GM12878 (cell line): ENCODE measurements around the gene ACVR1B. TPM values are rescaled to one million over a fixed set of nuclear protein-coding genes. Genes with fewer than 3 reads are reported as not detected.

ENCODE experiments used
- ASH2L ChIP-seq: fragments of 300-600, 200-600 bp; sonication (generic); IDR thresholded peaks from 2 replicates; pipeline ENCODE4 v1.6.1; 2017; ENCODE audit warnings: low read depth, mild to moderate bottlenecking, borderline replicate concordance
- ATF7 ChIP-seq: fragments of 450-650 bp; IDR thresholded peaks from 2 replicates; pipeline ENCODE4 v1.6.1; 2016; ENCODE audit warnings: low read depth, mild to moderate bottlenecking
- ESRRA ChIP-seq: IDR thresholded peaks from 2 replicates; pipeline ENCODE4 v1.6.1; 2012; ENCODE audit warnings: mild to moderate bottlenecking, low read length, improper control_type of control experiment
- ETV6 ChIP-seq, 2 experiments: fragments of 450-650 bp in 1 of 2; IDR thresholded peaks in 1 of 2; conservative IDR thresholded peaks in 1 of 2; 2 replicates each; pipeline ENCODE4 v1.6.1; 2014; ENCODE audit warnings: antibody characterized with exemption in 1 of 2, borderline replicate concordance in 1 of 2, low read depth in 1 of 2, mild to moderate bottlenecking in 1 of 2, moderate library complexity in 1 of 2
- HCFC1 ChIP-seq: fragments of 150-350 bp; IDR thresholded peaks from 2 replicates; pipeline ENCODE4 v1.6.1; 2014; ENCODE audit warnings: low read length
- HDAC6 ChIP-seq: fragments of 200-600 bp; sonication (generic); IDR thresholded peaks from one replicate; pipeline ENCODE4 v1.8.0; 2017; ENCODE audit warnings: antibody characterized with exemption; ENCODE audit not compliant: unreplicated experiment
- IKZF2 ChIP-seq, 2 experiments: fragments of 450-650 bp; IDR thresholded peaks; 2 replicates each; pipeline ENCODE4 v1.6.1; 2017; ENCODE audit warnings: mild to moderate bottlenecking in 2 of 2, moderate library complexity in 2 of 2
- LARP7 ChIP-seq: fragments of 450-650 bp; IDR thresholded peaks from 2 replicates; pipeline ENCODE4 v1.6.1; 2017; ENCODE audit warnings: mild to moderate bottlenecking
- MTA3 ChIP-seq: IDR thresholded peaks from 2 replicates; pipeline ENCODE4 v1.6.1; 2012; ENCODE audit warnings: low read length, inconsistent platforms, borderline replicate concordance
- NFIC ChIP-seq: IDR thresholded peaks from 2 replicates; pipeline ENCODE4 v1.6.1; 2012; ENCODE audit warnings: low read depth, mild to moderate bottlenecking, inconsistent platforms, low read length, moderate library complexity
- NR2C1 ChIP-seq: fragments of 450-650 bp; IDR thresholded peaks from 2 replicates; pipeline ENCODE4 v1.6.1; 2017; ENCODE audit warnings: antibody characterized with exemption, mild to moderate bottlenecking, moderate library complexity
- PAX8 ChIP-seq: fragments of 450-650 bp; IDR thresholded peaks from 2 replicates; pipeline ENCODE4 v1.6.1; 2017; ENCODE audit warnings: mild to moderate bottlenecking, moderate library complexity
- RELA ChIP-seq: fragments of 450-650 bp; IDR thresholded peaks from 2 replicates; pipeline ENCODE4 v1.8.0; 2014; ENCODE audit warnings: borderline replicate concordance; ENCODE audit not compliant: partially characterized antibody
- RFX5 ChIP-seq: IDR thresholded peaks from 2 replicates; pipeline ENCODE4 v1.6.1; 2011; ENCODE audit warnings: low read depth, low read length, improper control_type of control experiment
- RUNX3 ChIP-seq: IDR thresholded peaks from 2 replicates; pipeline ENCODE4 v1.6.1; 2012; ENCODE audit warnings: low read length, inconsistent platforms
- SIX5 ChIP-seq: IDR thresholded peaks from 2 replicates; pipeline ENCODE4 v1.6.1; 2011; ENCODE audit warnings: mild to moderate bottlenecking, low read depth, low read length, moderate library complexity; ENCODE audit not compliant: severe bottlenecking
- SPI1 ChIP-seq: IDR thresholded peaks from 2 replicates; pipeline ENCODE4 v1.6.1; 2011; ENCODE audit warnings: low read depth, mild to moderate bottlenecking, low read length, moderate library complexity, borderline replicate concordance; ENCODE audit not compliant: insufficient read depth
- SREBF1 ChIP-seq: IDR thresholded peaks from 2 replicates; pipeline ENCODE4 v1.6.1; 2012; ENCODE audit warnings: mild to moderate bottlenecking, low read length
- TBL1XR1 ChIP-seq: IDR thresholded peaks from 2 replicates; pipeline ENCODE4 v1.6.1; 2012; ENCODE audit warnings: low read depth, low read length, improper control_type of control experiment
- ZNF207 ChIP-seq: fragments of 450-650 bp; IDR thresholded peaks from 2 replicates; pipeline ENCODE4 v1.6.1; 2014; ENCODE audit warnings: antibody characterized with exemption, mild to moderate bottlenecking, borderline replicate concordance
- polyA plus RNA-seq, 11 experiments: library from polyadenylated mRNA; depleted of rRNA in 4 of 11; unstranded in 6 of 11; stranded (reverse) in 5 of 11; fragments of >200 nt; fragmentation: Nextera tagmentation in 4 of 11; fragmentation: Illumina TruSeq in 1 of 11; extraction: Ambion mirVana in 4 of 11; extraction: Trizol in 1 of 11; gene quantifications; 1 replicate in 1 of 11; 2 replicates in 10 of 11; pipeline versions ENCODE4 v1.2.1 to v1.2.3, GENCODE V29; 2011 to 2016; ENCODE audit warnings: inconsistent platforms in 2 of 11, missing spikeins in 2 of 11, low read depth in 1 of 11
- total RNA-seq, 4 experiments: library from RNA; depleted of rRNA in 3 of 4; stranded (reverse); fragments of >200 nt in 3 of 4; fragmentation: Illumina TruSeq in 1 of 4; extraction: Trizol in 1 of 4; gene quantifications; 2 replicates each; pipeline versions ENCODE4 v1.2.1 to v1.2.3, GENCODE V29; 2013 to 2021
- TF ChIP-seq, protein P1 (sequence below), 3 experiments: IDR thresholded peaks in 2 of 3; conservative IDR thresholded peaks in 1 of 3; 2 replicates each; pipeline ENCODE4 v1.5.1; 2011; ENCODE audit warnings: low read depth in 3 of 3, low read length in 3 of 3, mild to moderate bottlenecking in 3 of 3, control low read depth in 2 of 3, moderate library complexity in 2 of 3, inconsistent platforms in 1 of 3, mixed read lengths in 1 of 3; ENCODE audit not compliant: control insufficient read depth in 2 of 3, insufficient read depth in 1 of 3; ENCODE audit errors: extremely low read depth in 1 of 3
- TF ChIP-seq, protein P2 (sequence below): IDR thresholded peaks from 2 replicates; pipeline ENCODE4 v1.6.1; 2012; ENCODE audit warnings: low read length, inconsistent platforms
- TF ChIP-seq, protein P3 (sequence below): fragments of 450-650 bp; IDR thresholded peaks from 2 replicates; pipeline ENCODE4 v1.6.1; 2018; ENCODE audit warnings: borderline replicate concordance, mild to moderate bottlenecking; ENCODE audit not compliant: partially characterized antibody
- TF ChIP-seq, protein P4 (sequence below): IDR thresholded peaks from 2 replicates; pipeline ENCODE4 v1.6.1; 2011; ENCODE audit warnings: borderline replicate concordance, low read depth, mild to moderate bottlenecking, moderate library complexity, low read length; ENCODE audit not compliant: insufficient read depth, poor library complexity, severe bottlenecking

The ACVR1B gene
- total and polyA plus RNA-seq, 10 of the 15 experiments (the other 5 are each of a cell fraction or from before 2014, with no cell fraction given) = 0.02 to 0.69 (median 0.16) TPM; not detected in 2

DNA sequence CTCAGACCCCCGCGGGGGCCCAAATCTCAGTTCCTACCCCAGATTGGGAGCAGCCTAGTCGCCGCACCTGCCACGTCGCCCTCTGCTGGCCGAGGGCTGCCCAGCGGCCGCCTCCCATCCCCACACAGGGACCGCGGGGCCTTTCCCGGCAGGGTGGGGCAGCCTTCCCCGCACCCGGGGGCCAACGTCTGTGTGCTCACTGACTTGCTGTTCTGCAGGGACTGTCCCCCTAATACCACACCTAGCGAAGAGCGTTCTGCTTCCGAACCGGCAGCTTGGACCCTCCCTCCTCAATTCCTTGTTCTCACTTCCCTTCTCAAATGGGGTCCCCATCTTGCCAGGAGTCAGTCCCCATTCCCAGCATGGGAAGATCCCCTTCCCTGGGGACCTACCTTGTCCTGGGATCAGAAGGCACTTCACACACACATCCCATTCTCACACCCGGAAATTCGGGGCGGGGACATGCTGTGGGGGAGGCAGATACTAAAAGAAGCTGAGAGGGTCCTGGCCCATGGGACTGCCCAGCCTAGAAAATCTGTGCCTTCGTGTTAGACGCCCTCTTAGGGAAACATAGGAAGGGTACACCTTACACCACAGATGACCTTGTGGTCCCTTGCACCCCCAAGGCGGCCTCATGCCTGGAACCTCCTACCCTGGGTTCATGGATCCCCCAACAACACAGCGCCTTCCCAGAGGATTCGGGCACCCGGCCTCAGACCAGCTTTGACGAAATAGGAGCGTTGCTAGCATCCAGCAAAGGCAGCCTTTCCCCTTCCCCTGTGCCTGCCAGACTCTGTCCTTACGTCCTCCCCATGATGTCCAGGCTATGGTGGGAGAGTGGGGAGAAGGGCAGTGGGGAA, 27.8 kb upstream of the ACVR1B start (continued):
- TF ChIP-seq, protein P1, sequence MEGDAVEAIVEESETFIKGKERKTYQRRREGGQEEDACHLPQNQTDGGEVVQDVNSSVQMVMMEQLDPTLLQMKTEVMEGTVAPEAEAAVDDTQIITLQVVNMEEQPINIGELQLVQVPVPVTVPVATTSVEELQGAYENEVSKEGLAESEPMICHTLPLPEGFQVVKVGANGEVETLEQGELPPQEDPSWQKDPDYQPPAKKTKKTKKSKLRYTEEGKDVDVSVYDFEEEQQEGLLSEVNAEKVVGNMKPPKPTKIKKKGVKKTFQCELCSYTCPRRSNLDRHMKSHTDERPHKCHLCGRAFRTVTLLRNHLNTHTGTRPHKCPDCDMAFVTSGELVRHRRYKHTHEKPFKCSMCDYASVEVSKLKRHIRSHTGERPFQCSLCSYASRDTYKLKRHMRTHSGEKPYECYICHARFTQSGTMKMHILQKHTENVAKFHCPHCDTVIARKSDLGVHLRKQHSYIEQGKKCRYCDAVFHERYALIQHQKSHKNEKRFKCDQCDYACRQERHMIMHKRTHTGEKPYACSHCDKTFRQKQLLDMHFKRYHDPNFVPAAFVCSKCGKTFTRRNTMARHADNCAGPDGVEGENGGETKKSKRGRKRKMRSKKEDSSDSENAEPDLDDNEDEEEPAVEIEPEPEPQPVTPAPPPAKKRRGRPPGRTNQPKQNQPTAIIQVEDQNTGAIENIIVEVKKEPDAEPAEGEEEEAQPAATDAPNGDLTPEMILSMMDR (IDR thresholded peaks at IDR 0.05 in 2 of 3, conservative IDR thresholded peaks at IDR 0.05 in 1 of 3; ENCODE audit: control insufficient read depth in 2 of 3, extremely low read depth in 1 of 3, insufficient read depth in 1 of 3, low read depth in 3 of 3, low read length in 3 of 3) = peak; percentile 71 to 86 (median 78)
- TF ChIP-seq SIX5 (no peak), IKZF2 (IDR thresholded peaks at IDR 0.05) (no peak), ETV6 (conservative IDR thresholded peaks at IDR 0.05 in 1 of 2, IDR thresholded peaks at IDR 0.05 in 1 of 2; ENCODE audit: borderline replicate concordance in 1 of 2, low read depth in 1 of 2) (no peak), NFIC (no peak), RELA (peak; percentile 24), RFX5 (no peak), SREBF1 (no peak), PAX8 (no peak), NR2C1 (no peak), ZNF207 (no peak), HCFC1 (no peak), LARP7 (no peak), TBL1XR1 (no peak), ATF7 (no peak), RUNX3 (no peak), MTA3 (no peak), ESRRA (no peak), SPI1 (no peak), ASH2L (no peak), HDAC6 (no peak)
- TF ChIP-seq, protein P2, sequence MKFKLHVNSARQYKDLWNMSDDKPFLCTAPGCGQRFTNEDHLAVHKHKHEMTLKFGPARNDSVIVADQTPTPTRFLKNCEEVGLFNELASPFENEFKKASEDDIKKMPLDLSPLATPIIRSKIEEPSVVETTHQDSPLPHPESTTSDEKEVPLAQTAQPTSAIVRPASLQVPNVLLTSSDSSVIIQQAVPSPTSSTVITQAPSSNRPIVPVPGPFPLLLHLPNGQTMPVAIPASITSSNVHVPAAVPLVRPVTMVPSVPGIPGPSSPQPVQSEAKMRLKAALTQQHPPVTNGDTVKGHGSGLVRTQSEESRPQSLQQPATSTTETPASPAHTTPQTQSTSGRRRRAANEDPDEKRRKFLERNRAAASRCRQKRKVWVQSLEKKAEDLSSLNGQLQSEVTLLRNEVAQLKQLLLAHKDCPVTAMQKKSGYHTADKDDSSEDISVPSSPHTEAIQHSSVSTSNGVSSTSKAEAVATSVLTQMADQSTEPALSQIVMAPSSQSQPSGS = no peak
- TF ChIP-seq, protein P3, sequence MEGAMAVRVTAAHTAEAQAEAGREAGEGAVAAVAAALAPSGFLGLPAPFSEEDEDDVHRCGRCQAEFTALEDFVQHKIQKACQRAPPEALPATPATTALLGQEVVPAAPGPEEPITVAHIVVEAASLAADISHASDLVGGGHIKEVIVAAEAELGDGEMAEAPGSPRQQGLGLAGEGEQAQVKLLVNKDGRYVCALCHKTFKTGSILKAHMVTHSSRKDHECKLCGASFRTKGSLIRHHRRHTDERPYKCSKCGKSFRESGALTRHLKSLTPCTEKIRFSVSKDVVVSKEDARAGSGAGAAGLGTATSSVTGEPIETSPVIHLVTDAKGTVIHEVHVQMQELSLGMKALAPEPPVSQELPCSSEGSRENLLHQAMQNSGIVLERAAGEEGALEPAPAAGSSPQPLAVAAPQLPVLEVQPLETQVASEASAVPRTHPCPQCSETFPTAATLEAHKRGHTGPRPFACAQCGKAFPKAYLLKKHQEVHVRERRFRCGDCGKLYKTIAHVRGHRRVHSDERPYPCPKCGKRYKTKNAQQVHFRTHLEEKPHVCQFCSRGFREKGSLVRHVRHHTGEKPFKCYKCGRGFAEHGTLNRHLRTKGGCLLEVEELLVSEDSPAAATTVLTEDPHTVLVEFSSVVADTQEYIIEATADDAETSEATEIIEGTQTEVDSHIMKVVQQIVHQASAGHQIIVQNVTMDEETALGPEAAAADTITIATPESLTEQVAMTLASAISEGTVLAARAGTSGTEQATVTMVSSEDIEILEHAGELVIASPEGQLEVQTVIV = no peak
- TF ChIP-seq, protein P4, sequence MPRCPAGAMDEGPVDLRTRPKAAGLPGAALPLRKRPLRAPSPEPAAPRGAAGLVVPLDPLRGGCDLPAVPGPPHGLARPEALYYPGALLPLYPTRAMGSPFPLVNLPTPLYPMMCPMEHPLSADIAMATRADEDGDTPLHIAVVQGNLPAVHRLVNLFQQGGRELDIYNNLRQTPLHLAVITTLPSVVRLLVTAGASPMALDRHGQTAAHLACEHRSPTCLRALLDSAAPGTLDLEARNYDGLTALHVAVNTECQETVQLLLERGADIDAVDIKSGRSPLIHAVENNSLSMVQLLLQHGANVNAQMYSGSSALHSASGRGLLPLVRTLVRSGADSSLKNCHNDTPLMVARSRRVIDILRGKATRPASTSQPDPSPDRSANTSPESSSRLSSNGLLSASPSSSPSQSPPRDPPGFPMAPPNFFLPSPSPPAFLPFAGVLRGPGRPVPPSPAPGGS = no peak
